ENCODE measurements around the gene COL26A1.

GRCh38 chr7:101390901-101391301 lies 28.2 kb downstream of the COL26A1 start:
- TF ChIP-seq CTCF (IDR thresholded peaks at IDR 0.05; ENCODE audit: poor library complexity, severe bottlenecking) (no peak), EZH2 (IDR thresholded peaks at IDR 0.05; ENCODE audit: borderline replicate concordance, insufficient read depth, low read length, poor library complexity, severe bottlenecking) (no peak), REST (IDR thresholded peaks at IDR 0.05; ENCODE audit: borderline replicate concordance) (no peak), POLR2AphosphoS5 (IDR thresholded peaks at IDR 0.05) (no peak)

Measured in neural cell (in vitro differentiated cells).